K562 (cell line): ENCODE results near the gene MFNG. TPM values are rescaled to one million over a fixed set of nuclear protein-coding genes. Genes with fewer than 3 reads are reported as not detected.

ENCODE experiments used
- ATAC-seq: fragments of 200-7000 bp; cut with Tn5 transposase; 3 replicates; pipeline ENCODE4 v1.9.1; 2020; ENCODE audit warnings: moderate library complexity
- BruUV-seq: library from RNA; stranded (reverse); fragments of 400-500 nt; replicated peaks from 2 replicates; lab custom pipeline; 2021; lab: Mats Ljungman, UMichigan
- CTCF ChIA-PET: fragments of 300-600 bp; formaldehyde crosslinking; extraction: SDS; loops from one replicate; lab custom pipeline; 2021; ENCODE audit warnings: low intra/inter-chr PET ratio; lab: Yijun Ruan, JAX
- POLR2A ChIA-PET: fragments of 300-600, 350-650 bp; sonication (Branson Sonifier 250); formaldehyde crosslinking; extraction: SDS; loops from one replicate; lab custom pipeline; 2021; ENCODE audit warnings: antibody characterized with exemption, inconsistent platforms; lab: Yijun Ruan, JAX
- DNase-seq, 4 experiments: peaks; one replicate each; pipeline versions ENCODE4 v3.0.0 to v3.0.0-alpha.2; 2011 to 2018; ENCODE audit warnings: low spot score in 3 of 4, mixed read lengths in 3 of 4; ENCODE audit errors: extremely low read depth in 1 of 4
- FAIRE-seq: peaks from 2 replicates; lab custom pipeline; 2011; peaks lifted over from hg19 to GRCh38; lab: Jason Lieb, UNC
- H2AFZ ChIP-seq: 2 replicates; pipeline ENCODE4 v1.6.0; 2011; ENCODE audit warnings: low read depth, low read length, control low read depth, inconsistent platforms
- H3K27ac ChIP-seq: fragments of 200-600 bp; 3 replicates; pipeline ENCODE4 v1.8.0; 2011; ENCODE audit warnings: low read depth, mild to moderate bottlenecking, control low read depth, inconsistent platforms, low read length, moderate library complexity, mixed read lengths; ENCODE audit errors: extremely low read depth
- H3K27me3 ChIP-seq, 2 experiments: fragments of 300-600 bp in 1 of 2; 2 replicates in 1 of 2; 3 replicates in 1 of 2; pipeline versions ENCODE4 v1.6.0 to v1.8.0; 2011; ENCODE audit warnings: inconsistent platforms in 2 of 2, low read length in 2 of 2, mild to moderate bottlenecking in 1 of 2, mixed read lengths in 1 of 2, moderate library complexity in 1 of 2; ENCODE audit not compliant: control insufficient read depth in 2 of 2, insufficient read depth in 2 of 2
- H3K36me3 ChIP-seq: fragments of 300-600 bp; 3 replicates; pipeline ENCODE4 v1.8.0; 2011; ENCODE audit warnings: mild to moderate bottlenecking, low read length, inconsistent platforms; ENCODE audit not compliant: control insufficient read depth, insufficient read depth
- H3K4me1 ChIP-seq, 2 experiments: fragments of 200-600 bp in 1 of 2; replicated peaks in 1 of 2; 2 replicates in 1 of 2; 3 replicates in 1 of 2; pipeline versions ENCODE4 v1.5.1 to v1.8.0; 2011; ENCODE audit warnings: inconsistent platforms in 2 of 2, low read length in 2 of 2, mild to moderate bottlenecking in 1 of 2, mixed read lengths in 1 of 2, moderate library complexity in 1 of 2; ENCODE audit not compliant: control insufficient read depth in 2 of 2, insufficient read depth in 2 of 2
- H3K4me2 ChIP-seq: 2 replicates; pipeline ENCODE4 v1.6.1; 2011; ENCODE audit warnings: low read length, control low read depth, inconsistent platforms, mixed read lengths; ENCODE audit not compliant: insufficient read depth
- H3K4me3 ChIP-seq: fragments of 200-600 bp; sonication (generic), shearing (Covaris generic); 2 replicates; pipeline ENCODE4 v1.5.1; 2016; ENCODE audit warnings: control low read depth, inconsistent platforms
- H3K79me2 ChIP-seq: fragments of 200-600 bp; 3 replicates; pipeline ENCODE4 v1.8.0; 2011; ENCODE audit warnings: low read length, inconsistent platforms; ENCODE audit not compliant: control insufficient read depth, insufficient read depth
- H3K9ac ChIP-seq, 2 experiments: 2 replicates each; pipeline versions ENCODE4 v1.6.0 to v1.6.1; 2011; ENCODE audit warnings: low read depth in 2 of 2, low read length in 2 of 2, control low read depth in 1 of 2, inconsistent platforms in 1 of 2, mild to moderate bottlenecking in 1 of 2, mixed read lengths in 1 of 2; ENCODE audit not compliant: insufficient read depth in 1 of 2
- H3K9me1 ChIP-seq: one replicate; pipeline ENCODE4 v1.6.0; 2011; ENCODE audit warnings: inconsistent platforms, mild to moderate bottlenecking, low read length, moderate library complexity; ENCODE audit not compliant: control insufficient read depth, insufficient read depth
- H3K9me3 ChIP-seq: replicated peaks from 2 replicates; pipeline ENCODE4 v1.5.1; 2011; ENCODE audit warnings: low read depth, low read length, inconsistent platforms; ENCODE audit not compliant: control insufficient read depth, insufficient read depth
- H4K20me1 ChIP-seq: replicated peaks from 2 replicates; pipeline ENCODE4 v1.6.1; 2011; ENCODE audit warnings: low read length, inconsistent platforms, mixed read lengths; ENCODE audit not compliant: control insufficient read depth, insufficient read depth
- CREB1 ChIP-seq, 2 experiments: sonication (generic) in 1 of 2; formaldehyde crosslinking in 1 of 2; IDR thresholded peaks; 2 replicates each; pipeline versions ENCODE4 v1.6.1 to v1.8.0; 2012 to 2022; ENCODE audit warnings: inconsistent platforms in 1 of 2, mild to moderate bottlenecking in 1 of 2, missing genetic modification reagents in 1 of 2, moderate library complexity in 1 of 2
- MEF2D ChIP-seq: conservative IDR thresholded peaks from 2 replicates; pipeline ENCODE4 v1.6.1; 2016; ENCODE audit warnings: low read depth, missing genetic modification characterization, missing compliant biosample characterization
- POLR2B ChIP-seq: fragments of 450-650 bp; IDR thresholded peaks from 2 replicates; pipeline ENCODE4 v1.6.1; 2018; ENCODE audit warnings: low read depth; ENCODE audit not compliant: partially characterized antibody
- PTRF ChIP-seq: fragments of 450-650 bp; IDR thresholded peaks from 2 replicates; pipeline ENCODE4 v1.6.1; 2016; ENCODE audit warnings: mild to moderate bottlenecking, missing genetic modification characterization, missing compliant biosample characterization
- RAD51 ChIP-seq: fragments of 450-650 bp; IDR thresholded peaks from 2 replicates; pipeline ENCODE4 v1.7.1; 2016; ENCODE audit warnings: low read depth, mild to moderate bottlenecking, borderline replicate concordance
- SMARCC2 ChIP-seq: fragments of 450-650 bp; IDR thresholded peaks from 2 replicates; pipeline ENCODE4 v1.6.1; 2017; ENCODE audit warnings: antibody characterized with exemption, moderate library complexity, mild to moderate bottlenecking, low read depth
- SP2 ChIP-seq: IDR thresholded peaks from 2 replicates; pipeline ENCODE4 v1.6.1; 2011; ENCODE audit warnings: mild to moderate bottlenecking, low read depth, low read length, moderate library complexity; ENCODE audit not compliant: poor library complexity, severe bottlenecking; ENCODE audit errors: extremely low read depth
- ZKSCAN1 ChIP-seq: fragments of 150-350 bp; IDR thresholded peaks from 2 replicates; pipeline ENCODE4 v1.6.1; 2016; ENCODE audit warnings: low read depth, low read length
- ZNF347 ChIP-seq: fragments of 450-650 bp; formaldehyde crosslinking; IDR thresholded peaks from 2 replicates; pipeline ENCODE4 v1.4.0; 2020; ENCODE audit warnings: low read depth, mild to moderate bottlenecking, moderate library complexity
- ZNF764 ChIP-seq: fragments of 250-450 bp; sonication (Bioruptor Pico); IDR thresholded peaks from 2 replicates; pipeline ENCODE4 v1.4.0; 2020; ENCODE audit warnings: low read depth, mild to moderate bottlenecking, moderate library complexity
- WGBS: fragments of 100-300 bp; shearing (Covaris generic); methylation state at CpG from one replicate; pipeline ENCODE4 v1.1.6; 2016; ENCODE audit warnings: low coverage, mixed read lengths; ENCODE audit not compliant: insufficient coverage; ENCODE audit errors: missing lambda C conversion rate; 5-methylcytosine and 5-hydroxymethylcytosine counted together
- in situ Hi-C: fragments of 300-500 bp; cut with MboI; formaldehyde crosslinking; loops from 4 replicates; pipeline ENCODE4 v1.15.0; 2018; ENCODE audit warnings: inconsistent platforms, mixed read lengths
- intact Hi-C: fragments of 100-400 bp; cut with micrococcal nuclease; formaldehyde crosslinking; loops from 2 replicates; pipeline ENCODE4 v1.14.2; 2022
- polyA plus RNA-seq, 8 experiments: library from polyadenylated mRNA; depleted of rRNA in 4 of 8; stranded (reverse) in 5 of 8; unstranded in 3 of 8; fragments of >200 nt; fragmentation: Nextera tagmentation in 2 of 8; fragmentation: Illumina TruSeq in 1 of 8; extraction: Ambion mirVana in 2 of 8; extraction: Trizol in 1 of 8; gene quantifications; 2 replicates each; pipeline versions ENCODE4 v1.2.1 to v1.2.3, GENCODE V29; 2011 to 2014; ENCODE audit warnings: inconsistent platforms in 1 of 8, missing spikeins in 1 of 8
- total RNA-seq, 7 experiments: library from RNA; depleted of rRNA in 6 of 7; stranded (reverse); fragments of >200 nt in 6 of 7; fragmentation: Illumina TruSeq in 2 of 7; extraction: Trizol in 2 of 7; gene quantifications; 2 replicates each; pipeline versions ENCODE4 v1.2.1 to v1.2.3, GENCODE V29; 2011 to 2021; ENCODE audit warnings: low replicate concordance in 1 of 7
- TF ChIP-seq, protein P1 (sequence below): sonication (generic); formaldehyde crosslinking; IDR thresholded peaks from 2 replicates; pipeline ENCODE4 v1.9.0; 2022; ENCODE audit warnings: mild to moderate bottlenecking, missing genetic modification reagents
- TF ChIP-seq, protein P2 (sequence below), 2 experiments: fragments of 450-650 bp in 1 of 2; sonication (generic) in 1 of 2; formaldehyde crosslinking in 1 of 2; IDR thresholded peaks in 1 of 2; conservative IDR thresholded peaks in 1 of 2; 2 replicates each; pipeline versions ENCODE4 v1.6.1 to v1.8.1; 2016 to 2023; ENCODE audit warnings: mild to moderate bottlenecking in 2 of 2, moderate library complexity in 2 of 2, inconsistent platforms in 1 of 2, missing genetic modification reagents in 1 of 2
- TF ChIP-seq, protein P3 (sequence below): fragments of 450-650 bp; formaldehyde crosslinking; IDR thresholded peaks from 2 replicates; pipeline ENCODE4 v1.4.0; 2022; ENCODE audit warnings: missing genetic modification characterization

Gene MFNG
- total and polyA plus RNA-seq, 9 of the 15 experiments (the other 6 are each of a cell fraction or from before 2014, with no cell fraction given), result 0.13 to 0.73 (median 0.38) TPM; not detected in 4

DNA sequence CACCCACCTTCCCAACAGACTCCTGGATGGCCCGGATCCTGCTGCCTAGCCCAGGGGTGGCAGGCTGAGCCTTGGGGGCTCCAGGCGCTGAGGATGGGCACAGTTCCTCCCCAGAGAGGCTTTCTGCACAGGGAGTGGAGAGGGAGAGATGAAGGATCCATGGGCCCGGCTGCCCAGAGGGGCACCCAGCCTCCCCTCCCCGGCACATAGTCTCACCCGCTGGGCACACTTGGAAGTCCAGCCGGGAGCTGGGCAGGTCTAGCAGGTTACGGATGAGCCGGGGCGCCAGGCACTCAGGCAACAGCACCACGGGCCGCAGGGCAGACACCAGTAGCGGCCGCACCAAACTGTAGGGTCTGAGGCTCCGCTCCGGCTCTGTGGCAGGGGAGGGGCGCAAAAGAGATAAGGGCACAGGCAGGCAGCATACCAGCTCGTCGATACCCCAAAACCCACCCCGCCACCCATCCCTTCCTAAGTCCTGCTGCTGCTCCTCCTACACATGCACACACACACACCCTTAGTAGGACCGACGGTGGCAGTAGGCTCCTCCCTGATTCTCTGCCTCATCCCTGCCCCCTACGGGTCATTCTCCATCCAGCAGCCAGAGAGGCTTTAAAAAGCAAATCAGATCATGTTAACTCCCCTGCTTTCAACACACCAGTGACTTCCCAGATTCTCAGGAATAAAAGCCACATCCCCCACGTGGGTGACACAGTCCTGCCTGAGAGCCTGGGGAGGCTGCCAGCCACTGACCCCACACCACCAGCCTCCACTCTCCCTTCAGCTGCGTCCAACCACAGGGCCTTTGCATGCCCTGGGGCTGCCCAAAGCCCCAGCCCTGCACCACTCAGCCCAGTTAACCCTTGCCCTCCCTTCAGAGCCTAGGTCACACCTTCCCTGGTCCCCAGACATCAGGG is 6.5 kb upstream of the MFNG start (continued):
- TF ChIP-seq ZNF764, result no peak
- TF ChIP-seq, protein P1, sequence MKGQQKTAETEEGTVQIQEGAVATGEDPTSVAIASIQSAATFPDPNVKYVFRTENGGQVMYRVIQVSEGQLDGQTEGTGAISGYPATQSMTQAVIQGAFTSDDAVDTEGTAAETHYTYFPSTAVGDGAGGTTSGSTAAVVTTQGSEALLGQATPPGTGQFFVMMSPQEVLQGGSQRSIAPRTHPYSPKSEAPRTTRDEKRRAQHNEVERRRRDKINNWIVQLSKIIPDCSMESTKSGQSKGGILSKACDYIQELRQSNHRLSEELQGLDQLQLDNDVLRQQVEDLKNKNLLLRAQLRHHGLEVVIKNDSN (CRISPR knock-in tag), result peak; percentile 37
- peak; percentile 99 for TF ChIP-seq ZKSCAN1

DNA sequence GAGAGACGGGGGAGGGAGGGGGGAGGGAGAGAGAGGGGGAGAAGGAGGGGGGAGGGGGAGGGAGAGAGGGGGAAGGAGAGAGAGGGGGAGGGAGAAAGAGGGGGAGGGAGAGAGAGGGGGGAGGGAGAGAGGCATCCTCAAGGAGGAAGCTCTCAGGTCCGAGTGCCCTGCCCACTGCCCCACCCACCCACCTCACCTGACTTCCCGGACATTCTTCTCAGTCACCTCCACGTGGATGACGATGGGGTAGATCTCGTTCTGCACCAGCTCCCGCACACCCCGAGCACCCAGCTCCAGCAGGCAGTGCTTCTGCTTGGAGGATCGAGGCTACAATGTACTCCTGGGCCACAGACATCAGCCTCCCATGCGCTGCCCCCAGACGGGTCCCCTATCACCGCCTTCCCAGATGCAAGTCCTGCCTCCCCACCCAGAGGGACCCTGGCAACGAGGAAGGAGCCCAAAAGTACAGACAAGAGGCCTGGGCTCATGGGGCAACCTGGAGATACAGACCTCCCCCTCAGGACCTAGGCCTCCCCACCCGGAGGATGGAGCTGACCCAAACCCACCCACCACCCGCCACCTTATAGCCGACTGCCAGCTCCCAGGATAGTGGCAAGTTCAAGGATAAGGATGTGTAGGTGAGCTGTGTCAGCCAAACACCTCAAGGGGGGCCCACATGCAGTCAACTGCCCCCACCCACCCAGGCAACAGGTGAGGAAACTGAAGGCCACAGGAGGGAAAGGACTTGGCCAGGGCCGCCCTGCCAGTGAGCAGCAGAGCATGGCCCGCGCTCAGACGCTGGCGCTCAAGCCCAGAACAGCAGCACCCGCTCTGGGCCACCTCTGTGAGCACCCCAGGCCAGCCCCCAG is 5.6 kb upstream of the MFNG start:
- 63% methylated on average over 12 of the region's 22 CpGs for WGBS
- H3K9ac ChIP-seq, result no peak overlapping the region
- H3K4me3 ChIP-seq, result no peak overlapping the region
- H3K79me2 ChIP-seq, result no peaks in the 10 kb centered on the region
- POLR2A ChIA-PET, result no interaction called here
- intact Hi-C loops, result no loop called here
- ATAC-seq (no peak), FAIRE-seq (no peak), DNase-seq (peak in 2 of 4 experiments; percentile 24)
- no peak overlapping the region for H3K27ac ChIP-seq
- no peaks in the 10 kb centered on the region for H3K27me3 ChIP-seq
- H3K36me3 ChIP-seq, result no peaks in the 10 kb centered on the region
- H4K20me1 ChIP-seq, result no peaks in the 10 kb centered on the region
- no peaks in the 10 kb centered on the region for H3K9me1 ChIP-seq
- H3K4me2 ChIP-seq, result no peak overlapping the region
- BruUV-seq, result no TSS peak
- no peak overlapping the region for H2AFZ ChIP-seq
- CTCF ChIA-PET, result no interaction called here
- in situ Hi-C loops, result no loop called here
- peaks cover 0 to 30% of the 10 kb centered on the region in 2 experiments; a peak in 2 of 5 replicates for H3K4me1 ChIP-seq
- H3K9me3 ChIP-seq, result no peaks in the 10 kb centered on the region
- TF ChIP-seq PTRF (no peak), POLR2B (no peak), ZNF347 (CRISPR knock-in tag) (no peak), SP2 (no peak), CREB1 (IDR thresholded peaks at IDR 0.05) (no peak), CREB1 (CRISPR knock-in tag; IDR thresholded peaks at IDR 0.05) (no peak), RAD51 (no peak), SMARCC2 (no peak), MEF2D (no peak)
- TF ChIP-seq, protein P2, sequence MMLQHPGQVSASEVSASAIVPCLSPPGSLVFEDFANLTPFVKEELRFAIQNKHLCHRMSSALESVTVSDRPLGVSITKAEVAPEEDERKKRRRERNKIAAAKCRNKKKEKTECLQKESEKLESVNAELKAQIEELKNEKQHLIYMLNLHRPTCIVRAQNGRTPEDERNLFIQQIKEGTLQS (IDR thresholded peaks at IDR 0.05), result no peak
- TF ChIP-seq, protein P2 (CRISPR knock-in tag; conservative IDR thresholded peaks at IDR 0.05), result no peak
- TF ChIP-seq, protein P3, sequence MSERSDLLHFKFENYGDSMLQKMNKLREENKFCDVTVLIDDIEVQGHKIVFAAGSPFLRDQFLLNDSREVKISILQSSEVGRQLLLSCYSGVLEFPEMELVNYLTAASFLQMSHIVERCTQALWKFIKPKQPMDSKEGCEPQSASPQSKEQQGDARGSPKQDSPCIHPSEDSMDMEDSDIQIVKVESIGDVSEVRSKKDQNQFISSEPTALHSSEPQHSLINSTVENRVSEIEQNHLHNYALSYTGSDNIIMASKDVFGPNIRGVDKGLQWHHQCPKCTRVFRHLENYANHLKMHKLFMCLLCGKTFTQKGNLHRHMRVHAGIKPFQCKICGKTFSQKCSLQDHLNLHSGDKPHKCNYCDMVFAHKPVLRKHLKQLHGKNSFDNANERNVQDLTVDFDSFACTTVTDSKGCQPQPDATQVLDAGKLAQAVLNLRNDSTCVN (CRISPR knock-in tag), result no peak
